Esophagus (tissue), 2 donors: ENCODE measurements around the gene TP73. TPM values are rescaled to one million over a fixed set of nuclear protein-coding genes. Genes with fewer than 3 reads are reported as not detected.
A peak's percentile ranks its signal among the peaks of the same experiment; 100 is the strongest.

Source experiments
- H3K27ac ChIP-seq, 2 donors: one replicate each; pipeline ENCODE4 v1.5.1; 2013; ENCODE audit warnings: low read depth in 2 of 2, mild to moderate bottlenecking in 2 of 2, inconsistent platforms in 1 of 2, low read length in 1 of 2, moderate library complexity in 1 of 2
- H3K27me3 ChIP-seq, 2 donors: one replicate each; pipeline ENCODE4 v1.6.1; 2013; ENCODE audit warnings: low read length in 2 of 2, control low read depth in 1 of 2, mild to moderate bottlenecking in 1 of 2; ENCODE audit not compliant: insufficient read depth in 2 of 2, control insufficient read depth in 1 of 2
- H3K36me3 ChIP-seq, 2 donors: one replicate each; pipeline ENCODE4 v1.6.1; 2013; ENCODE audit warnings: low read length in 1 of 2; ENCODE audit not compliant: control insufficient read depth in 2 of 2, insufficient read depth in 2 of 2
- H3K4me1 ChIP-seq, 2 donors: one replicate each; pipeline ENCODE4 v1.6.1; 2013; ENCODE audit warnings: low read length in 1 of 2; ENCODE audit not compliant: control insufficient read depth in 2 of 2, insufficient read depth in 2 of 2
- H3K4me3 ChIP-seq, 2 donors: one replicate each; pipeline ENCODE4 v1.5.1; 2013; ENCODE audit warnings: low read length in 2 of 2, mild to moderate bottlenecking in 2 of 2, low read depth in 1 of 2, moderate library complexity in 1 of 2
- H3K9me3 ChIP-seq, 2 donors: one replicate each; pipeline ENCODE4 v1.6.1; 2013; ENCODE audit warnings: mild to moderate bottlenecking in 2 of 2, low read depth in 1 of 2, low read length in 1 of 2, moderate library complexity in 1 of 2; ENCODE audit not compliant: control insufficient read depth in 2 of 2, insufficient read depth in 1 of 2
- WGBS, 2 donors: extraction: QIAGEN DNeasy Blood & Tissue Kit; methylation state at CpG; one replicate each; pipeline ENCODE4 v1.1.7; 2013; 5-methylcytosine and 5-hydroxymethylcytosine counted together
- polyA plus RNA-seq, 2 donors: library from polyadenylated mRNA; stranded (reverse); fragments of 200-250 nt; gene quantifications; one replicate each; pipeline ENCODE4 v1.2.3, GENCODE V29; 2013
- donor health status: healthy with polysubstance abuse.
- donor health status: Bipolar disorder and iron deficiency.

Gene TP73
- polyA plus RNA-seq, 2 donors, result 3.5 to 6.0 TPM

DNA sequence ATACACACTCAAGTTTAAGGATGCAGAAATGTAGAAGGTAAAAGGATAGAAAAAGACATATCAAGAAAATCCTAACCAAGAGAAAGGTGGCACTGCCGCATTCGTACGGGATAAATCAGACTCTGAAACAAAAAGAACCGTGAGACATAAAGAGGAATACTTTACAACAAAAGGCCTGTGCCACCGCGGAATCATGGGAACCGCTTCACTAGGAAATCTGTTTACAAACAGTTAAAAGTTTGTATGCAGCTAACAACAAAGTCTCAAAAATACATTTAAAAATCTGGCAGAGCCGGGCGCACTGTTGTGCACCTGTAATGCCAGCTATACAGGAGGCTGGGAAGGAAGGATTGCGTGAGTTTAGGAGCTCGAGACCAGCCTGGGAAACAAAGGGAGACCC lies 10.5 kb upstream of the TP73 start:
- Histone ChIP-seq H3K9me3 (no peaks in the 10 kb centered on the region), H3K27me3 (no peaks in the 10 kb centered on the region), H3K36me3 (peaks cover 0 to 31% of the 10 kb centered on the region in 2 donors), H3K27ac (no peak overlapping the region), H3K4me1 (peaks cover 0 to 2% of the 10 kb centered on the region in 2 donors), H3K4me3 (no peak overlapping the region)
- 95 to 98% methylated on average over 11 of the region's 11 CpGs for WGBS, 2 donors

DNA sequence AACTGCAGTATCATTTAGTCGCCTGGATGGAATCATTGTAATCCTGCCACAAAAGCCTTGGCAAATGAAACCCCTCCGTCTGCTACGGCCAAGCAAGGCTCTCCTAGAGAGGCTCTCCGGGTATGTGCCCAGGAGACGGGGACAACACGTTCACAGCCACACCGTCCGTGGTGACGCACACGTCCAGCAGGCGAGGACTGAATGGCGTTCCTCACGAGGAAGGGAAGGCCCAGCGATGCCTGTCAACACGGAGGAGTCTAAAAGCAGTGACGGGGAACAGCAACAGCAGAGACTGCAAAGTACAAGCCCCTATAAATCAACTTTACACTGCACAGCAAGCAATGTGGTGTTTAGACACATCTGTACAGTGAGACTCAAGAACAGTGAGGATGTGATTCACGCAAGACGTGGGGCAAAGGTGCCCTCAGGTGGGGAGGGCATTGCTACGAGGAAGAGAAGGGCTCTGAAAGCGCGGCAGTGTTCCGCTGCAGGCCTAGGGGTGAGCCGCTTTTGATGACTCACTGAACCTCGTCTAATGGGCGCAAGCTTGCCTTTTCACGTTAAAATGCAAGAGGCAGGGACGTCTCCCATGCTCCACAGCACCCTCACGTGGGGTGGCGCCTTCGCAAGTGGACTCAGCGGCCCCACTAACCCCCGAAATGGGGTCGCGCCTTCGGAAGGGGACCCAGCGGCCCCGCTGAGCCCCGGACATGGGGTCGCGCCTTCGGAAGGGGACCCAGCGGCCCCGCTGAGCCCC lies 9.2 kb upstream of the TP73 start:
- no peaks in the 10 kb centered on the region for H3K9me3 ChIP-seq
- no peaks in the 10 kb centered on the region for H3K27me3 ChIP-seq
- no peak overlapping the region for H3K27ac ChIP-seq
- WGBS, 2 donors, result 89 to 93% methylated on average over 38 to 42 of the region's 43 CpGs
- peaks cover 0 to 29% of the 10 kb centered on the region in 2 donors for H3K36me3 ChIP-seq
- H3K4me3 ChIP-seq, result no peak overlapping the region
- H3K4me1 ChIP-seq, result peaks cover 0 to 2% of the 10 kb centered on the region in 2 donors

DNA sequence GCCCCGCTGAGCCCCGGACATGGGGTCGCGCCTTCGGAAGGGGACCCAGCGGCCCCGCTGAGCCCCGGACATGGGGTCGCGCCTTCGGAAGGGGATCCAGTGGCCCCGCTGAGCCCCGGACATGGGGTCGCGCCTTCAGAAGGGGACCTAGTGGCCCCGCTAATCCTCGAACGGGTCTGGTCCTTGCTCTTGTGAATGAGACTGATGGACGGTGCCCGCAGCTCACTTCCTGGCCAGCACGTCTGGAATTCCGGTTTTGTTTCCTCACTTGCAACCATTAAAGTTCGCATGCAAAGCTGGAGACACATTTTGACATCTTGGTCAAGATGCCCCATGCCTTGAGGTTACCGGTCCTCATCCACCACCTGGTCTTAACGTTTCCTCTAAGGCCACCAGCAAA lies 8.0 kb upstream of the TP73 start:
- Histone ChIP-seq H3K4me1 (peaks cover 0 to 2% of the 10 kb centered on the region in 2 donors), H3K9me3 (no peaks in the 10 kb centered on the region), H3K4me3 (no peak overlapping the region), H3K27me3 (no peaks in the 10 kb centered on the region), H3K36me3 (peaks cover 0 to 27% of the 10 kb centered on the region in 2 donors), H3K27ac (no peak overlapping the region)
- 90 to 93% methylated on average over 17 to 23 of the region's 25 CpGs for WGBS, 2 donors

DNA sequence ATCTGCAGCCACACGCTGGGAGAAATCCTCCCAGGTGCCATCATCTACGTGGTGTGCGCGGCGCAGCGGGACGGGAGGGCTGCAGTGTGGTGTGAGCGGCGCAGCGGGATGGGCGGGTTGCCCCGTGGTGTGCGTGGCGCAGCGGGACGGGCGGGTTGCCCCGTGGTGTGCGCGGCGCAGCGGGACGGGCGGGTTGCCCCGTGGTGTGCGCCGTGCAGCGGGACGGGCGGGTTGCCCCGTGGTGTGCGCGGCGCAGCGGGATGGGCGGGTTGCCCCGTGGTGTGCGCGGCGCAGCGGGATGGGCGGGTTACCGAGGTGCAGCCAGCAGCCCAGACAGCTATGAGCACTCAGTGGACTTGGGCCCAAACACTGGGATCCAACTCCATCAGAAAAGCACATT lies 7.1 kb upstream of the TP73 start:
- H3K27ac ChIP-seq, result no peak overlapping the region
- H3K9me3 ChIP-seq, result no peaks in the 10 kb centered on the region
- H3K4me1 ChIP-seq, result peaks cover 0 to 2% of the 10 kb centered on the region in 2 donors
- H3K36me3 ChIP-seq, result peaks cover 0 to 20% of the 10 kb centered on the region in 2 donors
- WGBS, 2 donors, result 95 to 96% methylated on average over 31 to 43 of the region's 43 CpGs
- no peak overlapping the region for H3K4me3 ChIP-seq
- no peaks in the 10 kb centered on the region for H3K27me3 ChIP-seq

DNA sequence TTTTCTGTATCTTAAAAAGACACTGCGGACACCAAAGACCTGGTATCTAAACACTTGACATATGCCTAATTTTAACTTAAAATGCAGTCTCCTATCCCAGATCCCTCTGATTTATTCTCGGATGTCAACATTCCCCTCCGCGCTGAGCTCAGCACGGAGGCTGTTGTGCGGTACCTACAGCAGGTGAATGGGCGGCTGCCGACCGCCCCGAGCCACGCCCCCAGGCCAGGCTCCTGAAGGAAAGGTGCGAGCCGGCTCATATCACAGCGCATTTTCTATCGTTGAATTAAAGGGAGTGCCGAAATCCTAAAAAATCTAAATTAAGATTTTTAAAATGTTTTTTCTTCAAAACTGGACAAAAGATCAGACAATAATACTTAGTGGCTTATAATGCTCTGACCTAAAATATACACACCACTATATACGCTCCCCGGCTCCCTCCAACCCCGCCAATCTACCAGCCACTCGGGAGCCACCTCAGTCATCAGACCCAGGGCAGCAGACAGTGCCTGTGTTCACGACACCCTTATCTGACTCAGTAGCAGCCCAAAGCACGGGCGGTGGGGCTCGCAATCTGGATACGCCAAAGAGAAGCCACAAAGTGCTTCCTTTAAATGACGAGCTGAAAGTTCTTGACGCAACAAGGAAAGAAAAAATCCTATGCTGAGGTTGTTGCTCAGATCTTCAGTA lies 6.5 kb upstream of the TP73 start:
- Histone ChIP-seq H3K4me3 (no peak overlapping the region), H3K4me1 (peaks cover 2 to 4% of the 10 kb centered on the region in 2 donors), H3K36me3 (peaks cover 0 to 20% of the 10 kb centered on the region in 2 donors), H3K27me3 (peaks cover 0 to 4% of the 10 kb centered on the region in 2 donors), H3K9me3 (no peaks in the 10 kb centered on the region), H3K27ac (no peak overlapping the region)
- 95 to 96% methylated on average over 27 of the region's 27 CpGs for WGBS, 2 donors

DNA sequence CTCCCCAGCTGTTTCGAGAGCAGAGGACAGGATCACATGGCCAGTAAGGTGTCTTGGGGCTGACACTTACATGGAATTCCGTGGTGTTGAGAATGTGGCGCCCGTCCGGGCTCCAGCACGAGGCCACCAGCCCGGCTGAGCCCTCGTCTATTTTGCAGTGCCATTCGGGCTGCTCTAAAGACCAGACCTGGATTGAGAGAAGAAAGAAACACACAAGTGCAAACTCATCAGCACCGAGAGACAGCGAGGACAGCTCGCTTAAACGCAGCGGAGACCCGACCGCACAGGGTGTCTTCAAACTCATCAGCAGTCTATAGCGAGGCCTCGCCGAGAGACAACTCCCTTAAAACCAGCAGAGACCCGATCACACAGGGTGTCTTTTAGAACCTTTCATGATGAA lies 5.7 kb upstream of the TP73 start:
- Histone ChIP-seq H3K36me3 (peaks cover 0 to 17% of the 10 kb centered on the region in 2 donors), H3K4me3 (no peak overlapping the region), H3K9me3 (no peaks in the 10 kb centered on the region), H3K4me1 (peaks cover 2 to 9% of the 10 kb centered on the region in 2 donors), H3K27ac (no peak overlapping the region), H3K27me3 (peaks cover 0 to 12% of the 10 kb centered on the region in 2 donors)
- 95 to 96% methylated on average over 20 of the region's 20 CpGs for WGBS, 2 donors

DNA sequence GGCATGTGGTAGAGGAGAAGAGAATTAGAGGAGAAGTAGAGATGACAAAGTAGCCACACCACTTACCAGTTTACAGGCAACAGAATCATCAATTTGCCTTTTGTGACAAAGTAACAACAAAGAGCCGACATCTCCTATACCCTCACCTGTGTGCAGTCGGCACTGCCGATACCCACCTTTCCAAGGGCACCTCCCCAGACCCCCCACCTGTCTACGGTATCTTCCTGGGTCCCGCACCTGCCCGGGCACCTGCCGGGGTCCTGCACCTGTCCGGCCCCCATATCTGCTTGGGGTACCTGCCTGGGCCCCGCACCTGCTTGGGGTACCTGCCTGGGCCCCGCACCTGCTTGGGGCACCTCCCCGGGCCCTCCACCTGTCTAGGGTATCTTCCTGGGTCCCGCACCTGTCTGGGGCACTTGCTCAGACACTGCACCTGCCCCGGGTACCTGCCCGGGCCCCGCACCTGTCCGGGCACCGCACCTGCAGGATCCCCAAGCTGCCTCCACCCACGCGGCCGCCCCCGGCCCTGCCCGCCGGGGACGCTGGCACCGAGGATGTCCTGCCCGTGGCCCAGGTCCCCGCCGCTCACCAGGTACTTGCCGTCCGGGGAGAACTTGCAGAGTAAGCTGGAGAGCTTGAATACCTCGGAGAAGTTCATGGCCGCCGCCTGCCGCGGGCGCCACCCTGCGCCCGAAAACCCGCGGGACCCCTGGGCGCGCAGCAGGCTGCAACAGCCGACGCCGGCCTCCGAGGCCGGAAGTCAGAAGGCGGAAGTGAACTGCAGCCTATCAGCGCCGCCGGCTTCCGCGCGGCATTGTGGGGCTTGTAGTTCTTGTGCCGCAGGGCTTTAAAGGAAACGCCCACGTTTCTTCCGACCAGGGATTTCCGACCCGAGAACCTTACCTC lies 2.7 kb upstream of the TP73 start, which contains the start of gene WRAP73:
Gene WRAP73, minus strand, starts transcription at position 762 of the 906 bp plus-strand sequence. Its CDS starts 104 bp downstream, at position 658.
- Histone ChIP-seq H3K4me3 (peak within 1 kb of the TSS; percentile 91), H3K27me3 (peaks cover 0 to 22% of the 10 kb centered on the region in 2 donors), H3K9me3 (no peaks in the 10 kb centered on the region), H3K4me1 (peaks cover 2 to 18% of the 10 kb centered on the region in 2 donors), H3K27ac (peak within 1 kb of the TSS in 1 of 2 donors; percentile 50), H3K36me3 (peaks cover 0 to 12% of the 10 kb centered on the region in 2 donors)
- WGBS, 2 donors, result 3% methylated on average over 60 of the region's 60 CpGs

DNA sequence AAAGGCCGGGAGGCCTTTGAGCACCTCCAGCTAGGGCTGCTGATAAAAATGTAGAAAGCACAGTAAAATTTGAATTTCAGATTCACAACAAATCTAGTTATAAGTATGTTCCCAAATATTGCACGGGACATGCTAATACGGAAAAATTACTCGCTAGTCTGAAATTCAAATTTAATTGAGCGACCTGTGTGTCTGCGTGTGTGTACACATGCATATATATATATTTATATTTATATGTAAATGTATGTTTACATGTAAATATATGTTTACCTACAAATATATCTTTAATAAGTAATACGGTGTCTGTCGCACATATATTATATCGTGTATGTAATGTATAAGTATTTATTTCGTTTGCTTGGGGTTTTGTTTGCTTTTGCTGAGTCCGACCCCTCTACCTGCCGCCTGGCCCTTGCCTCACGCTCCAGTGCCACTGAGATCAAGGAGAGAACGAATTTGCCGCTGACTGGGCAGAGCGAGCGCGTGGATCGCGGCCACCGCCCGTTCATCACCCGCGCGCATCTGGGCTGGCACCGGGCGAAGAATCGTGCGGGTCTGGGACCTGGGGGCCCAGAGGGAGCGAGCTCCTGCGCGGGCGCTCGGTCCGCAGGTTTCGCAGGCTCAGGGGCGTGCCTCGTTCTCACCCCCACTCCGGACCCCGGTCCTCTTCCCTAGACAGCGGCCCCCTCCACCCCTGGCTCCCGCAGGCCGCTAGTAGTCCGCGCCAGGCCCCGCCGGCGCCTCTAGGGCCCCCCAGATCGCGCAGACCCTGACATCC lies 1.9 kb upstream of the TP73 start:
- Histone ChIP-seq H3K36me3 (peaks cover 0 to 8% of the 10 kb centered on the region in 2 donors), H3K27ac (no peak overlapping the region), H3K9me3 (no peaks in the 10 kb centered on the region), H3K4me1 (peaks cover 2 to 18% of the 10 kb centered on the region in 2 donors), H3K27me3 (peaks cover 0 to 22% of the 10 kb centered on the region in 2 donors), H3K4me3 (peak overlapping the region in 1 of 2 donors; percentile 91)
- WGBS, 2 donors, result 14 to 22% methylated on average over 47 to 50 of the region's 50 CpGs
